Raji (cell line): ENCODE results near the gene CCDC179.

ENCODE experiments used
- POLR2A ChIP-seq: IDR thresholded peaks from 2 replicates; pipeline ENCODE4 v1.6.1; 2011; ENCODE audit warnings: low read depth, low read length, control low read depth; ENCODE audit not compliant: insufficient read depth

CCDC179 gene

DNA sequence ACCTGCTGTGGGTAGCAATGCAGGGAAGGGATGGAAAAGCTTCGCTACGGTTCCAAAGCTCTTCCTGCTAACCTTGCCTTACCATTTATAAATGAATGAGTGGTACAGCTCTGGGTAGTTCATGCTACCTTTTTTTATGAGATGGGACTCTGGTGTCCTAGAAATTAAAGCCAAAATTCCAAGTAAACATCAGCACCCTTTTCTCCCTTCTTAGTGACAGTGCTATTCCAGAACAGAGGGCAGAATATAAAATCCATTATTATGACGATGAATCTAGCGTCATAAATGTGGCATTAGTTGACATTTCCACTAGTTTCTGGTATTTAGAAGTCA, 30.2 kb downstream of the CCDC179 start:
- TF ChIP-seq POLR2A: no peak

DNA sequence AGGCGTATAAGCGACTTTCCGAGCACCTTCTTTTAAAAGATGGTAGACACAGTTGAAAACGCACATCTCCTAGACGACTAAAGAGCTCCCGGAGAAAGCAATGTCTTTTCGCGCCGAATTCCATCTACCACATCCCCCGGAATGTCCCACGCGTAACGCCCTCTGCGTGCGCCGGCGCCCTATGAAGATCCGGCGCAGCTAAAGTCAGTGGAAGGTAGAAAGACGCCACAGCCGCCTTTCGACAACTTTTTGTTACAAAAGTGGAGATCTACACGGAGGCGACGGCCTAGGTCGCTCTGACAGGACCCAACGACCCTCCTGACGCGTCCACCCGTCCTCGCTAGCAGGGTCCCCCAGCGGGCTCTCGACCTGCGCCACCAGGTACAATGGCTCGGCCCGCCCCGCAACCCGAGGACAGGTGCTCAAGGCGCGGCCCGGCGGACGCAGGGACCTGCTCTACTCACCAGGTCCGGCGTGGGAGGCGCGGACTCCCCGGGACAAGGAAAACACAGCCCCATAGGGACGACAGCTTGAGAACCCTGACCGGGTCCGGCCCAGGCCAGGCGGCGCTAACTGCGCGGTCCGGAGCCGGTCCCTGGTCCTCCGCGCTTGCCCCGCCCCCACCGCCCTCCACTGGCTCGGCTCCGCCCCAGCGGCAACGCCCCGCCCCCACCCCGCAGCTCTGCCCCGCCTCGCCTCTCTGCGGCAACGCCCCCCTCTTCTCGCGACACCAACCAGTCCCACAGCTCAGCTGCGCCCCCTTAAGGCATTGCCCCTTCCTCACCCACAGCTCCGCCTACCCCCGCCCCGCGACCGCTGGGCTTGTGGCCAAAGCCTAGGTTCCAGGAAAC, 30.8 kb downstream of the CCDC179 start, which contains the start of gene SVIP:
Gene SVIP, minus strand, starts transcription at position 571 of the 851 bp plus-strand sequence. Its CDS starts 53 bp downstream, at position 518.
- no peak for TF ChIP-seq POLR2A

DNA sequence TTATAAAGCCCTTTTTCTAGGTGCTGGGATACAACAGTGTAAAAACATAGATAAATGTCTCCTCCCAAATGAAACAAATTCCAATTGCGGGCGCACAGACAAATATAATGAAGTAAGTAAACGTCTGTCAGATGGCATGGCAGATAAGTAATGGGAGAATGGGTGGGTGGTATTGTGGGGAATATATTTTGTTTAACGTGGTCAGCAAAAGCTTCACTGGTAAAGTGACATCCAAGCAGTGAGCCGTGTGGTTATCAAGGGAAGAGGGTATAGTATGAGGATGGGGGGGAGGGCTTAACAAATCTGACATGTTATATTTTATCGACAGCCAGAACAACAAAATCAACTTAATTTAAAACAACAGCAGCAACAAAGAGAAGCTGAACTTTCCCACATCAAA, 31.9 kb downstream of the CCDC179 start:
- no peak for TF ChIP-seq POLR2A

DNA sequence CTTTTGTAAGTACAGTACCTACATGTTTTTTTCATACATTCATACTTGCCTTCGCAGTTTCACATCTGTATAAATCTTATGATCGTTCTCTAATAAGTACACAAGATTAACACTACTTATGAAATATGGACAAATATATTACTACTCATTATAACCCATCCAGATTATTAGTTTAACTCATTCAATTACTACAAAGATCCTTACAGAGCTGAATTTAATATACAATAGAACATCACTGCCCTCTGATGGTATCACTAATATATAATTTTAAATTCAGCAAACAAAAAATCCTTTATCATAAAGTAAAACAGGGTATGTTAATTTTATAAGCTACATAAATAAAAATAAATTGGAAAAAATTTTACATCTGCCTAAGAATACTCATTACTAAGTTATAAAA, 38.1 kb downstream of the CCDC179 start:
- no peak for TF ChIP-seq POLR2A

DNA sequence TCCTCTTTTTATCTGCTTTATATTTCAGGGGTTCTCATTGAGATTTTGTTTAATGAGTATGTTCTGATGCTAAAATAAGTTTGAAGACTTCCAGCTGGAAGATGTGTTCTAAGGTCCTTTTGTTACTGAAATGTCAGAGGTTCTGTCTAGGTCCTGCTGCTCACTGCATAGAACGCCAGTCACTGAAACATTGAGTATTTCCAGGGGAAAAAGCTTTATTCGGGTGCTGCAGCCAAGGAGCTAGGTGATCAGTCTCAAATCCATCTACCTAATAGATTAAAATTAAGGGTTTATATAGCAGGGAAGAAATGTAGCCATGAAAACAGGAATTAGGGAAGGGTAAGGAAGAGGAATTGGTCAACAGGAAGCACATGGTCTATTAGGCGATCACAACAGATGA, 50.4 kb downstream of the CCDC179 start:
- TF ChIP-seq POLR2A: no peak

- TF ChIP-seq POLR2A: no peak
These were observed 51.6 kb downstream of the CCDC179 start for GRCh38 chr11:22808571-22809197.

- no peak for TF ChIP-seq POLR2A
These were observed 52.3 kb downstream of the CCDC179 start for GRCh38 chr11:22807855-22808570.

- no peak for TF ChIP-seq POLR2A
These were observed 52.9 kb downstream of the CCDC179 start for GRCh38 chr11:22807391-22807790.

DNA sequence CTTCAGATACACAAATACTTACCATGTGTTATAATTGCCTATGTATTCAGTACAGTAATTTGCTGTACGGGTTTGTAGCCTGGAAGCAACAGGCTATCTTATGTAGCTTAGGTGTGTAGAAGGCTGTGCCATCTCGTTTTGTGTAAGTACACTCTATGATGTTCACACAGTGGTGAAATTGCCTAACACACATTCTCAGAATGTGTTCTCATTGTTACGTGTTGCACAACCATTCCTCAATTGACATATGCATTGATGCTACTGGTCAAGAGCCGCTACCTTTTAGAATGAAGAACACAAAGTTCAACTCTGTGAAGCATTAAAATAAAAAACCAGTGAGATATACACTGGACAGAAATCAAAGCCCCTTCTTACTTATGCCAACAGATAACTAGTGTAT, 57.4 kb downstream of the CCDC179 start:
- no peak for TF ChIP-seq POLR2A

- TF ChIP-seq POLR2A: no peak
These were observed 59.8 kb downstream of the CCDC179 start for GRCh38 chr11:22800482-22800881.

DNA sequence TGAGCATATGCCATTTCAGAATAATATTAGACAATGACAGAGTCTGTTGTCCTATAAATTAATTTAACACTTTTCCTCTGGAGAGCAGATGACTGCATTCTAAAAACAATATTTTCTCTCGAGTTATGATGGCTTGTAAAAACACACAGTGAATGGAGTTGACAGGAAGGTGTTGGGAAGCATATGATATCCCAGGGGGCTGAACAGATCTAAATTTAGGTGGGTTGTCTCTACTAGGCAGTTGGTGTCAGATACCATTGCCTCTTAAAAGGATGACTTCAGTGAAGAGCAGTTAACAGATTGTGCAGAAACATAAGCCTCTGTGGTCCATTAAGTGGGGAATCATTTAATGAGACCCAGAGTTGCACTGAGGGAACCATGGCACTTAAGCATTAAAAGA, 61.4 kb downstream of the CCDC179 start:
- no peak for TF ChIP-seq POLR2A

GRCh38 chr11:22797047-22797446, 63.2 kb downstream of the CCDC179 start:
- TF ChIP-seq POLR2A: no peak
